SU-DHL-6 (cell line): ENCODE results near the gene MAGI3.

ENCODE experiments used
- H2AFZ ChIP-seq: fragments of 200-600 bp; sonication (generic); 2 replicates; pipeline ENCODE4 v1.6.1; 2014; ENCODE audit warnings: low read depth, mild to moderate bottlenecking, moderate library complexity, mixed read lengths, antibody characterized with exemption, low read length; ENCODE audit not compliant: severe bottlenecking
- H3F3A ChIP-seq: fragments of 200-600 bp; shearing (Covaris generic); 2 replicates; pipeline ENCODE4 v1.6.0; 2016; ENCODE audit warnings: antibody characterized with exemption, mild to moderate bottlenecking; ENCODE audit not compliant: insufficient read depth
- H3K27ac ChIP-seq: fragments of 200-600 bp; sonication (generic); 2 replicates; pipeline ENCODE4 v1.5.1; 2016; ENCODE audit warnings: low read depth, mild to moderate bottlenecking, low read length, moderate library complexity, mixed read lengths
- H3K27me3 ChIP-seq: fragments of 200-600 bp; sonication (generic), shearing (Covaris generic); 2 replicates; pipeline ENCODE4 v1.6.0; 2014; ENCODE audit warnings: mild to moderate bottlenecking, low read length
- H3K36me3 ChIP-seq: fragments of 200-600 bp; sonication (generic); 2 replicates; pipeline ENCODE4 v1.6.1; 2014; ENCODE audit warnings: mild to moderate bottlenecking, low read length, mixed read lengths
- H3K4me2 ChIP-seq: fragments of 300-600, 200-600 bp; shearing (Covaris generic), sonication (generic); 2 replicates; pipeline ENCODE4 v1.6.0; 2014; ENCODE audit warnings: low read length, low read depth, mild to moderate bottlenecking; ENCODE audit not compliant: poor library complexity, severe bottlenecking
- H3K4me3 ChIP-seq: fragments of 200-600 bp; sonication (generic); 2 replicates; pipeline ENCODE4 v1.5.1; 2014; ENCODE audit warnings: antibody characterized with exemption, low read length, mild to moderate bottlenecking, mixed read lengths; ENCODE audit not compliant: insufficient read depth, poor library complexity, severe bottlenecking
- H3K79me2 ChIP-seq: fragments of 200-600 bp; sonication (generic); 2 replicates; pipeline ENCODE4 v1.6.1; 2014; ENCODE audit warnings: mild to moderate bottlenecking, low read length, moderate library complexity; ENCODE audit not compliant: insufficient read depth
- H3K9ac ChIP-seq: fragments of 200-600 bp; sonication (generic); 2 replicates; pipeline ENCODE4 v1.7.0; 2014; ENCODE audit warnings: mild to moderate bottlenecking, low read length
- H3K9me2 ChIP-seq: fragments of 200-600 bp; sonication (generic); replicated peaks from 2 replicates; pipeline ENCODE4 v1.6.1; 2014; ENCODE audit warnings: low read length; ENCODE audit not compliant: insufficient read depth
- H3K9me3 ChIP-seq: fragments of 200-600 bp; sonication (generic); 2 replicates; pipeline ENCODE4 v1.6.1; 2014; ENCODE audit warnings: low read length, mixed read lengths; ENCODE audit not compliant: insufficient read depth
- H4K20me1 ChIP-seq: fragments of 200-600 bp; sonication (generic); 2 replicates; pipeline ENCODE4 v1.6.1; 2014; ENCODE audit warnings: low read depth, mild to moderate bottlenecking, antibody characterized with exemption, low read length, moderate library complexity, mixed read lengths
- EZH2phosphoT487 ChIP-seq: fragments of 200-600 bp; sonication (generic), shearing (Covaris generic); conservative IDR thresholded peaks from 2 replicates; pipeline ENCODE4 v1.6.1; 2018; ENCODE audit warnings: mild to moderate bottlenecking, antibody characterized with exemption, low read length, moderate library complexity, mixed read lengths
- TF ChIP-seq, protein P1 (sequence below): fragments of 200-600 bp; sonication (generic); IDR thresholded peaks from one replicate; pipeline ENCODE4 v1.5.1; 2017; ENCODE audit warnings: antibody characterized with exemption, mild to moderate bottlenecking, low read length, moderate library complexity; ENCODE audit not compliant: insufficient read depth, poor library complexity, severe bottlenecking

MAGI3 gene

GRCh38 chr1:113659035-113659434 is 268.7 kb downstream of the MAGI3 start:
- H3K9me2 ChIP-seq, result no peaks in the 10 kb centered on the region
- H3K9ac ChIP-seq, result no peak overlapping the region
- H3K9me3 ChIP-seq, result no peaks in the 10 kb centered on the region
- no peaks in the 10 kb centered on the region for H3K27me3 ChIP-seq
- H2AFZ ChIP-seq, result no peak overlapping the region
- no peak overlapping the region for H3K27ac ChIP-seq
- no peaks in the 10 kb centered on the region for H3F3A ChIP-seq
- H3K36me3 ChIP-seq, result no peaks in the 10 kb centered on the region
- H3K4me2 ChIP-seq, result no peak overlapping the region
- no peak for TF ChIP-seq EZH2phosphoT487
- TF ChIP-seq, protein P1, sequence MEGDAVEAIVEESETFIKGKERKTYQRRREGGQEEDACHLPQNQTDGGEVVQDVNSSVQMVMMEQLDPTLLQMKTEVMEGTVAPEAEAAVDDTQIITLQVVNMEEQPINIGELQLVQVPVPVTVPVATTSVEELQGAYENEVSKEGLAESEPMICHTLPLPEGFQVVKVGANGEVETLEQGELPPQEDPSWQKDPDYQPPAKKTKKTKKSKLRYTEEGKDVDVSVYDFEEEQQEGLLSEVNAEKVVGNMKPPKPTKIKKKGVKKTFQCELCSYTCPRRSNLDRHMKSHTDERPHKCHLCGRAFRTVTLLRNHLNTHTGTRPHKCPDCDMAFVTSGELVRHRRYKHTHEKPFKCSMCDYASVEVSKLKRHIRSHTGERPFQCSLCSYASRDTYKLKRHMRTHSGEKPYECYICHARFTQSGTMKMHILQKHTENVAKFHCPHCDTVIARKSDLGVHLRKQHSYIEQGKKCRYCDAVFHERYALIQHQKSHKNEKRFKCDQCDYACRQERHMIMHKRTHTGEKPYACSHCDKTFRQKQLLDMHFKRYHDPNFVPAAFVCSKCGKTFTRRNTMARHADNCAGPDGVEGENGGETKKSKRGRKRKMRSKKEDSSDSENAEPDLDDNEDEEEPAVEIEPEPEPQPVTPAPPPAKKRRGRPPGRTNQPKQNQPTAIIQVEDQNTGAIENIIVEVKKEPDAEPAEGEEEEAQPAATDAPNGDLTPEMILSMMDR, result no peak
- H3K79me2 ChIP-seq, result no peaks in the 10 kb centered on the region
- no peaks in the 10 kb centered on the region for H4K20me1 ChIP-seq
- no peak overlapping the region for H3K4me3 ChIP-seq

DNA sequence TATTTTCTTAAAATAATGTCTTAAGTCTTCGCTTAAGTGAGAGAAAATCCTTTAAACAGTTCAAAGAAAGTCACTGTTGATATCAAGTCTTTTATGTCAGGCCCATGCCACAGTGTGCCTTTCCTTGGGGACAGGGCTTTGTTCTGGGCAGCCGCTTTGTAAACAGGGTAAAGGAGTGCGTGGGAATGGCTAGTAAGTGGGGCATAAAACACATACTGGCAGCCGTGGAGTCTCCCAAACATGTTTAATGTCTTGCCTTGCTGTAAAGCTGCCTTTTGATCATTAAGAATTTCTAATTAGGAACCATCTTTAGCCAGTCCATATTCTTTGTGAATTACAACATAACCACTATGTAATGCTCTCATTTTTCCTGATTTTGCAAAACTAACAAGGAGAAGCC is 269.2 kb downstream of the MAGI3 start:
- TF ChIP-seq EZH2phosphoT487, result no peak
- TF ChIP-seq, protein P1, result no peak
- H3K36me3 ChIP-seq, result no peaks in the 10 kb centered on the region
- no peak overlapping the region for H2AFZ ChIP-seq
- H3K4me2 ChIP-seq, result no peak overlapping the region
- H3K27ac ChIP-seq, result no peak overlapping the region
- no peaks in the 10 kb centered on the region for H4K20me1 ChIP-seq
- H3K4me3 ChIP-seq, result no peak overlapping the region
- no peaks in the 10 kb centered on the region for H3K9me3 ChIP-seq
- H3K9me2 ChIP-seq, result no peaks in the 10 kb centered on the region
- no peaks in the 10 kb centered on the region for H3K79me2 ChIP-seq
- no peak overlapping the region for H3K9ac ChIP-seq
- no peaks in the 10 kb centered on the region for H3F3A ChIP-seq
- no peaks in the 10 kb centered on the region for H3K27me3 ChIP-seq

DNA sequence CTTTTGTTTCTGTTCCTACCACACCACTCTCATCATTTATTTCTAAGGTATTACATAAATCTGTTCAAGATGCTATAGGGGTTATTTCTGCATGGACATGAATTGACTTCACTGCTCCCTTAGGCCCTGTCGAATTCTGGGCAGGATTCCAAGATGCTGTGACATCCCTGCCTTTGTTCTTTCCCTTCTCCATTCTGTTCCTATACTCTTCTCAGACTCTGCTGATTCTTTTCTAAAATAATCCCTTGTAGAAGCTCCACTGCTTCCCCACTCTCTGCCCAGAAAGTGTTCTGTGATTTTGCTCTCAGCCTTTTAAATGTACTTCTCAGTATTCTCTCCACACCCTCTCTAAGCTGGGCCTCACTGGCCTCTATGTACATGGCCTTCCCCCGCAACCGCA is 269.8 kb downstream of the MAGI3 start:
- Histone ChIP-seq H3K79me2 (no peaks in the 10 kb centered on the region), H3K27ac (no peak overlapping the region), H3K36me3 (no peaks in the 10 kb centered on the region), H2AFZ (no peak overlapping the region), H3F3A (no peaks in the 10 kb centered on the region), H3K9me2 (no peaks in the 10 kb centered on the region), H3K4me3 (no peak overlapping the region), H3K4me2 (no peak overlapping the region), H3K9me3 (no peaks in the 10 kb centered on the region), H3K27me3 (no peaks in the 10 kb centered on the region), H4K20me1 (no peaks in the 10 kb centered on the region), H3K9ac (no peak overlapping the region)
- TF ChIP-seq, protein P1, result no peak
- no peak for TF ChIP-seq EZH2phosphoT487
